ENCODE results near the gene CSTF2T. TPM values are rescaled to one million over a fixed set of nuclear protein-coding genes. Genes with fewer than 3 reads are reported as not detected.

CSTF2T gene
- total RNA-seq, 1 donor = 14.8 TPM

DNA sequence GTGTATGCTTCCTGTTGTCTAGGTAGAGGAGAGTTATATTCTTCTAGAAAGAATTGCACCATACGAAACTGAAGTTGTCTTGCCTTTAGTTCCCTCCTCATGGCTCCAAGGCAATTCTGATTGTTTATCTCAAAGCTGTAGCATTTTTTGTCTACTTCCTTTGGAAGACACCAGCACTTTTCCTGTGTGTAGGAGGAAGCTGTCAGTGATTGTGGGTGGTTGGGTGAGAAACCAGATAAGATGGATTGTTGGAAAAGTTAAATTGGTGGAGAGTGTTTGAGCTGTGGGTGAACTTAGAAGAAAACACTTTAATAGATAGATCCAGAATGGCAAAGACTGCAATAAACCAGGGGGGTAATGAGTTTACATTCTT is 12.1 kb upstream of the CSTF2T start:
- no peak overlapping the region for H3K4me2 ChIP-seq (ENCODE audit: insufficient read depth, low read length)
- no peak overlapping the region for H3K4me3 ChIP-seq (ENCODE audit: insufficient read depth, low read length)
- TF ChIP-seq, protein P1, sequence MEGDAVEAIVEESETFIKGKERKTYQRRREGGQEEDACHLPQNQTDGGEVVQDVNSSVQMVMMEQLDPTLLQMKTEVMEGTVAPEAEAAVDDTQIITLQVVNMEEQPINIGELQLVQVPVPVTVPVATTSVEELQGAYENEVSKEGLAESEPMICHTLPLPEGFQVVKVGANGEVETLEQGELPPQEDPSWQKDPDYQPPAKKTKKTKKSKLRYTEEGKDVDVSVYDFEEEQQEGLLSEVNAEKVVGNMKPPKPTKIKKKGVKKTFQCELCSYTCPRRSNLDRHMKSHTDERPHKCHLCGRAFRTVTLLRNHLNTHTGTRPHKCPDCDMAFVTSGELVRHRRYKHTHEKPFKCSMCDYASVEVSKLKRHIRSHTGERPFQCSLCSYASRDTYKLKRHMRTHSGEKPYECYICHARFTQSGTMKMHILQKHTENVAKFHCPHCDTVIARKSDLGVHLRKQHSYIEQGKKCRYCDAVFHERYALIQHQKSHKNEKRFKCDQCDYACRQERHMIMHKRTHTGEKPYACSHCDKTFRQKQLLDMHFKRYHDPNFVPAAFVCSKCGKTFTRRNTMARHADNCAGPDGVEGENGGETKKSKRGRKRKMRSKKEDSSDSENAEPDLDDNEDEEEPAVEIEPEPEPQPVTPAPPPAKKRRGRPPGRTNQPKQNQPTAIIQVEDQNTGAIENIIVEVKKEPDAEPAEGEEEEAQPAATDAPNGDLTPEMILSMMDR (IDR thresholded peaks at IDR 0.05; ENCODE audit: extremely low read depth, low read depth, low read length) = no peak
- H3K4me1 ChIP-seq (ENCODE audit: insufficient read depth, low read length) = no peaks in the 10 kb centered on the region
- no peak overlapping the region for H3K27ac ChIP-seq (ENCODE audit: low read depth, low read length)
- no peak overlapping the region for H2AFZ ChIP-seq (ENCODE audit: low read length)
- H3K36me3 ChIP-seq (ENCODE audit: insufficient read depth, low read length) = no peaks in the 10 kb centered on the region
- DNase-seq (ENCODE audit: insufficient read length, low spot score, missing footprints) = peak; percentile 0
- H3K9me3 ChIP-seq (ENCODE audit: low read depth, low read length) = no peaks in the 10 kb centered on the region
- H3K27me3 ChIP-seq (ENCODE audit: insufficient read depth, low read length) = no peaks in the 10 kb centered on the region
- H4K20me1 ChIP-seq (ENCODE audit: insufficient read depth, low read length) = no peaks in the 10 kb centered on the region
- H3K79me2 ChIP-seq (ENCODE audit: insufficient read depth, low read length) = no peaks in the 10 kb centered on the region

DNA sequence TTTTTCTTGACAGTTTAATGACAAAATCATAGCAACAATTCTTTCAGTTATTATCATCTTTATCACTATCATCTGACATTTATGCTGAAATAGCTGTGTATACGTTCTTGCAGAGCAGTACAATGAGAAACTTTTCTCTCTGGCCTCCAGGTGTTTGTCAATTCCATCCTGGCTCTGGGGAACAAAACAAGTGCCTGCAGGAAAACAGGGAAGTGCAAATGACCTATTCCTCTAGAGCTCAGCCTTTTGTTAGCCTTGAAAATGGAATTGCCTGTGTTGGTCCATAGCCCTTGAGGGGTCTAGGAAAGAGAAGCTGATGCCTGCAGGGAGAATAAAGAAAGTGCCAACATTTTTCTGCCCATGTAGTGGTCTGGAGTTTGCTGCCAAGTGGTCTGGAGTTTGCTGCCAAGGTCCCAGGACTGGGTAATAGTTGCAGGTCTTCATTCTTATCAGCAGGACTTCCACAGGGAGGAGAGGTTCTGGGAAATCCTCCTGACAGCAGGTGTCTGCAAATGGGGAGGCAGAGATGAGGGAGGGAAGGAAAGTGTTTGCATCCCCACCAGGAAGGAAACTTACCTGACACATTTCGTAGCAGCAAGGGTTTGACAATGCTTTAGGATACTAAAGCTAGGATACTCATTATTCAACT is 10.1 kb upstream of the CSTF2T start:
- H3K27ac ChIP-seq (ENCODE audit: low read depth, low read length) = no peak overlapping the region
- H3K4me2 ChIP-seq (ENCODE audit: insufficient read depth, low read length) = no peak overlapping the region
- TF ChIP-seq, protein P1 (IDR thresholded peaks at IDR 0.05; ENCODE audit: extremely low read depth, low read depth, low read length) = no peak
- no peaks in the 10 kb centered on the region for H3K27me3 ChIP-seq (ENCODE audit: insufficient read depth, low read length)
- no peaks in the 10 kb centered on the region for H3K4me1 ChIP-seq (ENCODE audit: insufficient read depth, low read length)
- DNase-seq (ENCODE audit: insufficient read length, low spot score, missing footprints) = no peak
- H3K4me3 ChIP-seq (ENCODE audit: insufficient read depth, low read length) = no peak overlapping the region
- H3K9me3 ChIP-seq (ENCODE audit: low read depth, low read length) = no peaks in the 10 kb centered on the region
- no peaks in the 10 kb centered on the region for H4K20me1 ChIP-seq (ENCODE audit: insufficient read depth, low read length)
- no peak overlapping the region for H2AFZ ChIP-seq (ENCODE audit: low read length)
- H3K79me2 ChIP-seq (ENCODE audit: insufficient read depth, low read length) = no peaks in the 10 kb centered on the region
- no peaks in the 10 kb centered on the region for H3K36me3 ChIP-seq (ENCODE audit: insufficient read depth, low read length)

DNA sequence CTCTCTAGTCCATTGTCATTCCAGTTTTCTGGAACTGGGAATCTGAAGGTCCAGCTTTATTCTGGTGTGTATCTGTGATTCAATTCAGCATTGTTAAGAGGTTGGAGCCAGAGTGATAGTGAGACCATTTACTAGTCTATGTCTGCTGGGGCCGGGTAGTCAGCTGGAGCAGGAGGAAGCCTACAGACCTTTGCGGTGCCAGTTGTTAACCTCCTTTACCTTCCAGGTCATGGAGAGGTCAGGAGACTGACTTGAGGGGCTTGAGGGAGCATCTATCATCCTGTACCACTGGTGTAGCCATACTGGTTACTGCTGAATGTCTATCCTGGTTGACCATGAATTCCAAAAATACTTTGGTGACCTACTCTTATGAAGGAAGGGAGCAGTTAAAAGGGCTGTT is 9.2 kb upstream of the CSTF2T start:
- TF ChIP-seq, protein P1 (IDR thresholded peaks at IDR 0.05; ENCODE audit: extremely low read depth, low read depth, low read length) = no peak
- no peak overlapping the region for H3K4me2 ChIP-seq (ENCODE audit: insufficient read depth, low read length)
- no peaks in the 10 kb centered on the region for H4K20me1 ChIP-seq (ENCODE audit: insufficient read depth, low read length)
- H3K79me2 ChIP-seq (ENCODE audit: insufficient read depth, low read length) = no peaks in the 10 kb centered on the region
- H3K27me3 ChIP-seq (ENCODE audit: insufficient read depth, low read length) = no peaks in the 10 kb centered on the region
- no peak overlapping the region for H3K4me3 ChIP-seq (ENCODE audit: insufficient read depth, low read length)
- H3K36me3 ChIP-seq (ENCODE audit: insufficient read depth, low read length) = no peaks in the 10 kb centered on the region
- no peaks in the 10 kb centered on the region for H3K4me1 ChIP-seq (ENCODE audit: insufficient read depth, low read length)
- H3K27ac ChIP-seq (ENCODE audit: low read depth, low read length) = no peak overlapping the region
- no peak for DNase-seq (ENCODE audit: insufficient read length, low spot score, missing footprints)
- H2AFZ ChIP-seq (ENCODE audit: low read length) = no peak overlapping the region
- no peaks in the 10 kb centered on the region for H3K9me3 ChIP-seq (ENCODE audit: low read depth, low read length)

DNA sequence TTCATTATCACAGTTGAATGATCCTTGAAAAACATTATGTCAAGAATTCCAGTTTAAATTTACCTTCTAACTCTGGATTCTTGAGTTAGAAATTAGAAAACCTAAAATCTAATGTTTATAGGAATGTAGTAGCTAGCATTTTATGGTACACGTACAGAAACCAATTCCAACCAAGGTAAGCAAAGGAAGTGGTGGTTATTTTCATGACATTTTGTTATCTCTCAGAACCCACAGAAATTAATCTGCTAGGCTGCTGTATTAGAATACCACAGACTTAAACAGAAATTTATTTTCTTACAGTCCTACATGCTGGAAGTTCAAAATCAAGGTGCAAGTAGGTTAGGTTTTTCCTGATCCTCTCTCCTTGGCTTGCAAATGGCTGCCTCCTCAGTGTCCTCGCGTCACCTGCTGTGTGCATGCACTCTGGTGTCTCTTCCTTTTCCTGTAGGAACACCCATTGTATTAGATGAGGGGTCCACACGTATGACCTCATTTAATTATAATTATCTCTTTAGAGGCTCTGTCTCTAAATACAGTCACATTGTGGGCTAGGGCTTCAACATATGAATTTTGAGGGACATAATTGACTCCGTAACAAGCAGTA is 8.5 kb upstream of the CSTF2T start:
- no peaks in the 10 kb centered on the region for H3K79me2 ChIP-seq (ENCODE audit: insufficient read depth, low read length)
- TF ChIP-seq, protein P1 (IDR thresholded peaks at IDR 0.05; ENCODE audit: extremely low read depth, low read depth, low read length) = no peak
- no peak overlapping the region for H3K27ac ChIP-seq (ENCODE audit: low read depth, low read length)

More for the DNA sequence above, 8.5 kb upstream of the CSTF2T start:
- no peak overlapping the region for H3K4me3 ChIP-seq (ENCODE audit: insufficient read depth, low read length)
- no peak for DNase-seq (ENCODE audit: insufficient read length, low spot score, missing footprints)
- H3K36me3 ChIP-seq (ENCODE audit: insufficient read depth, low read length) = no peaks in the 10 kb centered on the region
- H3K4me2 ChIP-seq (ENCODE audit: insufficient read depth, low read length) = no peak overlapping the region
- no peaks in the 10 kb centered on the region for H3K4me1 ChIP-seq (ENCODE audit: insufficient read depth, low read length)
- no peaks in the 10 kb centered on the region for H4K20me1 ChIP-seq (ENCODE audit: insufficient read depth, low read length)
- no peaks in the 10 kb centered on the region for H3K9me3 ChIP-seq (ENCODE audit: low read depth, low read length)
- H2AFZ ChIP-seq (ENCODE audit: low read length) = no peak overlapping the region
- no peaks in the 10 kb centered on the region for H3K27me3 ChIP-seq (ENCODE audit: insufficient read depth, low read length)

All from osteoblast (primary cell).